CD1c-positive myeloid dendritic cell (primary cell): ENCODE data around the gene SLC12A3.

Experiments used
- DNase-seq: peaks from one replicate; pipeline ENCODE4 v3.0.0-alpha.2; 2016; ENCODE audit errors: extremely low spot score

SLC12A3 gene, protein sequence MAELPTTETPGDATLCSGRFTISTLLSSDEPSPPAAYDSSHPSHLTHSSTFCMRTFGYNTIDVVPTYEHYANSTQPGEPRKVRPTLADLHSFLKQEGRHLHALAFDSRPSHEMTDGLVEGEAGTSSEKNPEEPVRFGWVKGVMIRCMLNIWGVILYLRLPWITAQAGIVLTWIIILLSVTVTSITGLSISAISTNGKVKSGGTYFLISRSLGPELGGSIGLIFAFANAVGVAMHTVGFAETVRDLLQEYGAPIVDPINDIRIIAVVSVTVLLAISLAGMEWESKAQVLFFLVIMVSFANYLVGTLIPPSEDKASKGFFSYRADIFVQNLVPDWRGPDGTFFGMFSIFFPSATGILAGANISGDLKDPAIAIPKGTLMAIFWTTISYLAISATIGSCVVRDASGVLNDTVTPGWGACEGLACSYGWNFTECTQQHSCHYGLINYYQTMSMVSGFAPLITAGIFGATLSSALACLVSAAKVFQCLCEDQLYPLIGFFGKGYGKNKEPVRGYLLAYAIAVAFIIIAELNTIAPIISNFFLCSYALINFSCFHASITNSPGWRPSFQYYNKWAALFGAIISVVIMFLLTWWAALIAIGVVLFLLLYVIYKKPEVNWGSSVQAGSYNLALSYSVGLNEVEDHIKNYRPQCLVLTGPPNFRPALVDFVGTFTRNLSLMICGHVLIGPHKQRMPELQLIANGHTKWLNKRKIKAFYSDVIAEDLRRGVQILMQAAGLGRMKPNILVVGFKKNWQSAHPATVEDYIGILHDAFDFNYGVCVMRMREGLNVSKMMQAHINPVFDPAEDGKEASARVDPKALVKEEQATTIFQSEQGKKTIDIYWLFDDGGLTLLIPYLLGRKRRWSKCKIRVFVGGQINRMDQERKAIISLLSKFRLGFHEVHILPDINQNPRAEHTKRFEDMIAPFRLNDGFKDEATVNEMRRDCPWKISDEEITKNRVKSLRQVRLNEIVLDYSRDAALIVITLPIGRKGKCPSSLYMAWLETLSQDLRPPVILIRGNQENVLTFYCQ

DNA sequence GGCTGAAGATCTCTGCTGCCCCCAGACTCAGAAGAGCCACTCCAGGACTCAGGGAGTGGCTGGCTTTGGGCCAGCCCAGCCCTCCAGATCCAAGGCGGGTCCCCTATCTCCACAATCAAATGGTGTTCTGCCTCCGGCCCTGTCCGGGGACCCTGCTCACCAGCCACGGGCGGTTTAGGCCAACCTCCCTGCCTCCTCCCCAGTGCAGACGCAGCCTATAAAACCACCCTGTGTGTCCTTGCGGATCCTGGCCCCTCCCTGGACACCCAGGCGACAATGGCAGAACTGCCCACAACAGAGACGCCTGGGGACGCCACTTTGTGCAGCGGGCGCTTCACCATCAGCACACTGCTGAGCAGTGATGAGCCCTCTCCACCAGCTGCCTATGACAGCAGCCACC lies at the start of gene SLC12A3:
Gene SLC12A3 (plus strand): TSS at position 248 of the 400 bp plus-strand sequence. CDS start 29 bp downstream, at position 277.
- no peak for DNase-seq

DNA sequence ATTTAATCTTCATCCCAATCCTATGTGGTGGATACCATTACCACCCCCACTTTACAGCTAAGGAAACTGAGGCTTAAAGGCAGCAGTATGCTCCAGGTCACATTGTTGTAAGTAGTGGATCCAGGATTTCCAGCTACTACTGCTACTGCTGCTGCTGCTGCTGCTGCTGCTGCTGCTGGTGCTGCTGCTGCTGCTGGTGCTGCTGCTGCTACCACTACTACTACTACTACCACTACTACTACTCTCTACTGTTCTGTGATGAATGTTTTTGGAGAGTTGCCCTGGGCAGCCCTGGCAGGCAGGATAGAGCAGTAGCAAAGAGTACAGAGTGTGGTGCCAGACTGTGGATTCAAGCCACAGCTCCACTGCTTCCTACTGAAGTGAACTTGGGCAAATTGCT lies 49.3 kb upstream of the SLC12A3 start:
- DNase-seq: no peak

DNA sequence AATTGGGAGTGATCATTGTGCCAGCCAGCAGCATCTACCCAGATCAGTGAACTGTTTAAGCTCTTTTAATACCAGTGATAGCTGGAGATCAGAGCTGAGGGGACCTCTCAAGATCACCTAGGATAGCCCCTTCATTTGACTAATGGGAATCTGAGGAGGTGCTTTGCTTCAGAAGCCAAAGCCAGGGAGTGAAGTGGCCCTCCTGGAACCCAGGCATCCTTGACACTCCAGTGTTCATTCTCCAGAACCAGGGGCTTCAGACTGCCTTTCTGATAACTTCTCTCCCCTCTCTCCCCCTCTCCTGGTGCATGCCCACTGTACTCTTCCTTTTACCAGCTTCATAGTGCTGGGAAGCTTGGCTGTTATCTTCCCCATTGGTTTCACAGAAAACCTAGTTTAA lies 48.0 kb upstream of the SLC12A3 start:
- no peak for DNase-seq

DNA sequence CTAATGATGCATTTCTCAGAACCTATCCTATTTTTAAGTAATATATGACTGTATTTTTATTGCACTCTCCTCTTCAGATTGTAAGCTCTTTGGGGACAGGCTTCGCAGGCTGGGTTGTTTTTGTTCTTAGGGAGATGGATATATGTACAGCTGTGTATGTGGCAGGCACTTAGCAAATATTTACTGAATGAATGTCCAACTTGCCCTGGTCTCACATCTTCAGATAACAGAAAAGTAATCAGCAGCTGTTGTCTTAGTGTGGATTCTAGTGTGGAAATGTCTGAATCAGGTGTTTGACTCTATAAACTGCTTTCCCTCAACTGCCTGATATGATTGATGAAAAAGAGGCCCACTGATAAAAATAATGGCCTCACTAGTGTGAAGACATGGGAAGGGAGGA lies 47.1 kb upstream of the SLC12A3 start:
- DNase-seq: no peak

DNA sequence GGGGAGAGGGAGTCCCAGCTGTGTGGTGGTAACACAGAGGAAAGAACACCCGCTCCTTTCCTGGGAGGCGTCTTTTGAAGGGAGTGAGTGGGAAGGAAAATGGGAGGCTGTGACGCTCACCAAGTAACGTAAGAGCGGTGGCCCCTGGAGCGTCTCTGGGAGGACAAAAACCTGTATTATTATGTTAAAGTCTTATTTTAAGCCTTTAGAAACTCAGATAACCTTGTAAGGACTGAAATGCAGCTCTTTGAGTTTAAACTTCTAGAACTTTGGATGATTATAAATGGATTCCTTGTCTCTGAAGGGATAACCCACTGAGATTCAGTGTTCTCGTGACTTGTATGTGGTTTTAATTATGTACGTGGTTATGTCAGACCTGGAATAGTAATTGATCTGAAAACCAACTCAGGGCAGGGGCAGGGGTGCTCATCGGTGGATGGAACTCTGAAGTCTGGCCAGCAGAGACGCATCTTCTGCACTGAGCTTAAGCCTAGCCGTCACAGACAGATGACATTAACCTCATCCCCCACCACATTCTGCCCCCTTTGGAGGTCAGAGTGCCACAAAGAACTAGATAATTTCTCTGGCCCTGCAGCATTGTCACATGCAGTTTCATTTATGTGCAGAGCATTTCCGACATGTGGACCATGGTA lies 41.8 kb upstream of the SLC12A3 start:
- no peak for DNase-seq

DNA sequence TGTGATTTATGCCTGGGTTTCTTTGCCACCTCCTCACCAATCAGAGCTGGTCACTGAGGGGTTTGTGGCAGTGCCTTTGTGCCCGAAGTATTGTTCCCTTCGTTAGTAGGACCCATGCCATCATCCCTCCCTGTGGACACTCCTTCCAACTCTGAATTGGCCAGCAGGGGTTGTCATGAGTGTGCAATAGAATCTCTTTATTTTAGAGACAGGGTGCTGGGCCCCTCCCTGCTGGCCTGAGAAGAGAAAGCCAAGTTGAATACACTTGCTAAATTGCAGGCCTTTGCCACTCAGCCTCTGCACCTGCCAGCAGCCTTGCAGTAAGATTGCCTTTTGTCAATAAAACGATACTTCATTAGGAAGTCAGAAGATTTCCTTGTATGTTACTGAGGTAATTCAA lies 40.7 kb upstream of the SLC12A3 start:
- DNase-seq: no peak

DNA sequence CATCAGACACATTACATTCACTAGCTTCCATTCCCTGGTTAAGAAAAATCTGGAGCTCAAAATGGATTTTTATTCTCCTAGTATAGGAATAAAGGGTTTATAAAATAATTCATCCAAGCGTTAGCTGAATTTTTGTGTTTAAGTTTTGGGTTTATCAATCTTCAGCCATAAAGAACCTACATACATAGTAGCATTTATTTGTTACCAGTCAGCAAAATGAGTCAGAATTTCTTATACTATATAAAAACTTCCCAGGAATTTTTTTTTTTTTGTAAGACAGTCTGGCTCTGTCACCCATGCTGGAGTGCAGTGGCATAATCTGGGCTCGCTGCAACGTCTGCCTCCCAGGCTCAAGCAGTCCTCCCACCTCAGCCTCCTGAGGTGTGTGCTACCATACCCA lies 40.2 kb upstream of the SLC12A3 start:
- no peak for DNase-seq

DNA sequence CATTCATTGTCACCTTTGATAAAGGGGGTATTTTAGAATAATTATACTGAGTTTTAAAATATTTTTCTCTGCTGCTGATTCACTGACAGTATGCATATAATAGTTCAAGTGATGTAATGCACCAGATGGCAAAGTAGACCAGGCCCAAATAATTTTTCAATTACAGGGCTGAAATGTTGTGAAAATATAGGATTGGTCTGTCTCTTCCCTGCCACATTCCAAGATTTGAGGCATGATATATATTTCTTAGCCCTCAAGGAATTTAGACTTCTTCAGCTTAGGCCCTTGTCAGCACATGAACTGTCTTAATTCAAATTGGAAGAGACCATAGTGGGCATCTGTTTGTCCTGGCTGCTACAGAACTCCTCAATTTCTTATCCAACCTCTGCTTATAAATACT lies 39.2 kb upstream of the SLC12A3 start:
- no peak for DNase-seq

DNA sequence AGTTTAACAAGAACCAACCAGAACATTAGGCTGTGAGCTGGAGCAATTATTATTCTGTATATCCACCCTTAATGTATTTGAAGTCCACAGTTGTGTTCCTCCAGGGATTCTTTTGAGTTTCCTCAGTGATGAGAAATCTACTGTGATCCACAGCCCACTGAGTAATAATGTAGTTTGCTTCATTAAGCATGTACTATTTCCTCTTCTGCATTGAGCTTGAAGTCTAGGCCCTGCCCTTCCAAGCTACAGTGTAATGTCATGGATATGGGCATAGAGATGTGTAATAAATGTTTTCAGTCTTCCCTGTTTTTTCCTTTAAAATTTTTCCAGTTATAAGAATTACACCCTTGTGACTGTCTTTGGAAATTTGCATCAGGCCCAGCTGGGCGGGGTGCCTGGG lies 36.4 kb upstream of the SLC12A3 start:
- no peak for DNase-seq

DNA sequence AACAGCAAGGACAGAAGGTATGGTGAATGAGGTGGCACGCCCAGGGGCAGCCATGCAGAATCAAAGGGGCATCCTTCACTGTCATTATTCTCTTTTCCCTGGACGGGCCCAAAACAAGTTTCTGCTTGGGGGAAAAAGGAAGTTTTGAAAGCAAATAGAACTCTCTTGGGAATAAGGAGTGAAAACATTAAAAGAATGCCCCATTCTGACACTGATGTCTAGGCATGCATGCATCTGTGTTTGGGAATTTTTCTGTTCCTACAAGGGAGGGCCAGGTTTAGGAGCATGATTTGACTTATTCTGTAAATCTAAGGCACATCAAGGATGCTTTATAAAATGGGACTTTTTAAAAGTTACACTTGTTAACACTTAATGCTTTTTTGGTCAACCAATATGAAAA lies 34.3 kb upstream of the SLC12A3 start:
- DNase-seq: no peak

DNA sequence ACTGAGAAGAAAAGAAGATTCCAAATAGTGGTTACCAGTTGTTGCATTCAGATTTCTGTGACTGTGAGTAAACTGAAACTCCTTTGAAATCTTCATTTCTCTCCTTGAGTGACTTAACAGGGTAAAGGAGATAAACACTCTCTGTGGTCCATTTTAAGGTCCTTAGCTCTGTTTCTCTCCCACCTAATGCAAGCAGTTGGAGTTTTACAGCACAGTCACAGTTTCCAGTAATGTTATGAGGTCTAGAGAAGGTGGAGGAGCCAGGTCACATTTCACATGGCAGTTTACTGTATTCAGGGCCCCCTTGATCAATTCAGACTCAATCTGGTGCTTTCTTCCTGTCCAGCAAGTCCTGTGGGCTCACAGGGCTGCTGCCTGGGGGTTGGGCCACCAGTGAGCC lies 32.2 kb upstream of the SLC12A3 start:
- DNase-seq: no peak

DNA sequence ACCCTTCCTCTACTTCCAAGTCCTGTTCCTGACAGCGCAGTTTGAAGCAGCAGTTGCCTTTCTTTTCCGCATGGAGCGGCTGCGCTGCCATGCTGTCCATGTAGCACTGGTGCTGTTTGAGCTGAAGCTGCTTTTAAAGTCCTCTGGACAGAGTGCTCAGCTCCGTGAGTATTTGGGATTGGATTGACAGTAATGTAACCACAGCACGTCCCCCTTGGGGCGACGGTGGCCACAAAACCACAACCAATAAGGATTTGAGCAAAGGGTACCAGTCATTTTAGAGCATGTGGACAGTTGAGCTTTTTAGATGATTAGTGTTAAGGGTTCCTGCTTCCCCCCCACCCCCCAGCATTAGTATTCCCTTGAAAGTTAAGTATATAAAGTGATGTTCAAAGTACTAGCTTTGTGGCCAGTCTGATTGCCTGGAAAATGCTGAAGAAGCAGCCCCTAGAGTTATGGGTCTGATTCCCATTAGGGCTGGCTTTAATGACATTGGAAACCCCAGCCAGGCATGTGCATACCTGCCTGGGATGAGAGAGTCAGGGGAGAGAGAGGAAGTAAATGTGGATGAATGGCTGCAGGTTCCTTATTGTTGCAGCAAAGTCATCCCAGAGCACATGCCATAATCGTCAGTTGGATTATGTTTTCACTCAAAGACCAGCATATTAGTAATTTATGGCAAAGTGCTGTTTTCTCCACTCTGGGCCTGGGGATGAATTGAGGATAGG lies 31.6 kb upstream of the SLC12A3 start:
- DNase-seq: no peak

DNA sequence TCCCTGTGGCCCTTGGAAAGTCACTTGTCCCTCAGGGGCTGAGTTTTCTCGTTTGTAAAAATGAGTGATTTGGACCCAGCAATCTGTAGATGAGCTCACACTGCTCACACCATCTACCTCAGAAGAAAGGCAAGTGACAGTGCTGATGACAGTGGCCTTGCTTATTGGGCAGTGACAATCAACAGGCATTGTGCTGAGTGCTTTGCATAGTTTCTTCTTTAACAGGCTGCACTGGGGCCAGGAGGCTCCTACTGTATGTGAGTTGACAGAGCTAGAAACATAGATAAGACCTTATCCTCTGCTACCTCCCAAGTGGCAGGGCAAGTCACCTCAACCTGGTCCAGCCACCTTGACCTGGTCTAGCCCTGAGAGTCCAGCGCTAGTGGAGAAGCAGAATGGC lies 29.7 kb upstream of the SLC12A3 start:
- no peak for DNase-seq

DNA sequence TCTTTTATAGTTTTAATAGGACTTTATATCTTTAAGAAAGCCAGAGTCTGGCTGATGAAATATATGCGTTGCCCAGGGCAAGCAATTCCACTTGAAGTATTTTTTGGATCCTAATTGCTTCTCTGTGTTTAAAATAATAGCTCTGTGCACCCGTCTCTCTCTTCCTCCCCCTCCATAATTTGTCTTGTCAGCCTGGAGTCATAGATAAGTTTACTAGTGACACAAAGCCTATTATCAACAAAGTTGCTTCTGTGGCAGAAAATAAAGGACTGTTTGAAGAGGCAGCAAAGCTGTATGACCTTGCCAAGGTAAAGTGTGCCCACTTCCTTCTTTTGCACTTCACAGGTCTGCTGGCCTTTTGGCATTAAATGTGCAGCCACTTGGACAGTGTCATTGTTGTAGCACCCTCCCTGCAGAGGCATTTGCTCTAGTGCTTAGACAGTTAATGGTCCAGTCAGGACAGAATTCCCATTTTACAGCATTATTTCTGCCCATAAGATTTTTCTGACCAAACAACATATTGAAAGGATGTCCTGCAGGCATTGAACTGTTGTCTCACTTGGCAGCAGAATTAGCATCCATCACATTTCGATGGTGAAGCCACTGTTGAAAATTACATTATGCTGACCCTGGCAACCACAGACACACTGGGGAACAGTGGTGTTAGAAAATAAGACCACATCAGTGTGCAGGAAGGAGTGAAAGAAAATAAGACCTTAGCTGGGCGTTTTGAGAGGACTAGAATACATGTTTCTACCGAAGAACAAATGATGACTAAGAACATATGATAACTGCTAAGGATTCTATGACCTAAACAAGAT lies 28.4 kb upstream of the SLC12A3 start:
- DNase-seq: no peak

DNA sequence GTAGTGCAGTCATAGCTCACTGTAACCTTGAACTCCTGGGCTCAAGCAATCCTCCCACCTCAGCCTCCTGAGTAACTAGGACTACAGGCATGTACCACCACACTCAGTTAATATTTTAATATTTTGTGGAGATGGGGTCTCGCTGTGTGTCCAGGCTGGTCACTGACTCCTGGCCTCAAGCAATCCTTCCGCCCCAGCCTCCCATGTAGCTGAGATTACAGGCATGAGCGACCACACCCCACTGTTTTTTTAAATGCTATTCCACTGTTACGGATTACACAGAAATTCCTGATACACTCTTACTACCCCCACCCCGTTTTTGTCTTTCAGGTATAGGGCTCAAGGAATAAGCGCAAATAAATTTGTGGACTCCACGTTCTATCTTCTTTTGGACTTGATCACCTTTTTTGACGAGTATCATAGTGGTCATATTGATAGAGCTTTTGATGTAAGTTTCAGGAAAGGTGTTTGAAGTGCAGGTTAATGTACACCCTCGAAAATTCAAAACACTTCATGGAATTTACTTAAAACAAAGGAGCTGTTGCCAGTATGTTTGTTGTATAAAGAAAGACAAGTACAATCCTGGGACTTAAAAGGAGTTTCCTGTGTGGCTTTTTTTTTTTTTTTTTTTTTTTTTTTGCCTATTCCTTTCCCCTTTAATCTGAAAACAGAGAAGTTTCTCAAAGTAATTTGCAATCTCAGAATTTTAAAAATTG lies 26.2 kb upstream of the SLC12A3 start:
- no peak for DNase-seq

DNA sequence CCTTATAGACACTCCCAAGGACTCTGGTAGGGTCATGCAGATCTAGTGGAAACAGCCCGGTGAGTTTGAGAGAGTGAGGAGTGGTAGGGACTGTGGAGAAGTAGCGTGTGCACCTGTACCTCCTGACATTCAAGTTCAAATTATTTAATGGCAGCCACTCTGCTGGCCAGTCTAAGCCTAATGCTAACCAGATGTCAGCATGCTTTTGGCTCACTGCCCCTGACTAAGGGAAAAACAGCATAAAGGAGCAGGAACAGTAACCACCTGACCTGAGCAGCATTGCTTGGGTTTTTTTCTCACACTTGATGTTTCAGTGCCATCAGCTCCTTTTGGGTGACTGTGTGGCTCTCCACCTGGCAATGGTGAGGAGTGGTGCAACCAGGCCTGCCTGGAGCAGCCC lies 23.8 kb upstream of the SLC12A3 start:
- no peak for DNase-seq

DNA sequence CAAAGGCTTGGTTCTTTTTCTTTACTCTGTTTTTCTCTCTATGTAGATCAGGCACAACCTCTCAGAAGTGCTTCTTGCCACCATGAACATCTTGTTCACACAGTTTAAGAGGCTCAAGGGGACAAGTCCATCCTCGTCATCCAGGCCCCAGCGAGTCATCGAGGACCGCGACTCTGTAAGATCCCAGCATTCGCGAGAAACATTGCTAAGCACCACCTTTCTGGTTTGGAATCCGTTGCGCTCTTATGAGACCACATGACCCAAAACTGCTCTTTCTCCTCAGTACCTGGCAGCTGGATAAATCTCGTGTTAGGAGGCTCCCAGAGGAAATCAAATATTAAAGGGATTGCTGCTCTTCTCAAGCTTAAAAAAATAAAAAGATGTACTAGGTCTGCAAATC lies 23.3 kb upstream of the SLC12A3 start:
- no peak for DNase-seq

DNA sequence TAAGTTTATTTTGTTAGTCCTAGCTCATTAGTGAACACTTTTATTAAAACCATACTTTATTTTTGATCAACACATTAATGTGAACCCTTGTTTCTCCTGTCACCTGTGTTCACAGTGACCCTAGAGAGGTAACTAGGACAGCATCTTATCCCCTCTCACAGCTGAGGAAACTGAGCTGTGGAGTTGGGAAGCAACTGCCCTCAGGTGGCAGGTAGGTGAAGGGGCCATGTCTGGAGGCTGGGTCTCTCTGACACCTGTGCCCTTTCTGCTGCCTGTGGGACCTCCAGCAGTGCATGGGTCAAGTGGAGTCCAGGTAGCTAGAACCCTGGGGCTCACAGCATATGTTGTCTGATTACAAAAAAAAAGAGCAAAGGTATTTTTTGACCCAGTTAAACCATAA lies 22.9 kb upstream of the SLC12A3 start:
- DNase-seq: no peak

DNA sequence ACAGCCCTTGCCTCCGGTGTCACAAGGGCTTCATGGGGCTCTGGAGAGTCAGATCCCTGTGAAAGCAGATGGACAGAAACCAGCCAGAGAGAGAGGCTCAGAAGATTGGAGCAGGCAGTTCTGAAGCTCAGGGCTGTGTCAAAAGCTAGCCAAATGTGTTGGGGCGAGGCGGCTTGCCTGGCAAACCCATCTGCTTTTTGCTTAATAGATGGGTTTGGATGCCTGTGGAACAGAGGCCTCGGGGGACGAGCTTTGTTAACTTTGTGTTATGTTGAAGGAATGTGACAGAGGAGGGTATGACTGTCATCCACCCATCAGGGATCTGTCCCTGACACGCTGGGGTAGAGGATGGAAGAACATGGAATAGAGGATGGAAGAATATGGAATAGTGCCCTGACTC lies 21.0 kb upstream of the SLC12A3 start:
- DNase-seq: no peak
